Measurements from ENCODE around the gene GADD45A.

The GADD45A gene

GRCh38 chr1:67711158-67711854, 26.3 kb downstream of the GADD45A start:
- CTCF ChIA-PET: interaction anchor here (1.0 kb wide), 1 partner anchor 31 kb away, joined by 3 read pairs; no protein-coding TSS in a partner anchor
- TF ChIP-seq CTCF (conservative IDR thresholded peaks at IDR 0.05; ENCODE audit: low read depth): no peak
- peak overlapping the region; percentile 89 for H3K27ac ChIP-seq
- POLR2A ChIA-PET (ENCODE audit: low non-redundant PET): no interaction called here
- no peak for DNase-seq (ENCODE audit: low spot score)

- TF ChIP-seq CTCF (conservative IDR thresholded peaks at IDR 0.05; ENCODE audit: low read depth): no peak
- ChIA-PET POLR2A (ENCODE audit: low non-redundant PET) (no interaction called here), CTCF (interaction anchor here (1.0 kb wide), 1 partner anchor 31 kb away, joined by 3 read pairs; no protein-coding TSS in a partner anchor)
- no peak for DNase-seq (ENCODE audit: low spot score)
- peak overlapping the region; percentile 89 for H3K27ac ChIP-seq
These were observed 26.8 kb downstream of the GADD45A start for GRCh38 chr1:67711855-67712212.

GRCh38 chr1:67713057-67713846, 28.3 kb downstream of the GADD45A start:
- CTCF ChIA-PET: no interaction called here
- TF ChIP-seq CTCF (conservative IDR thresholded peaks at IDR 0.05; ENCODE audit: low read depth): no peak
- peak; percentile 85 for DNase-seq (ENCODE audit: low spot score)
- POLR2A ChIA-PET (ENCODE audit: low non-redundant PET): interaction anchor here (1.2 kb wide), 1 partner anchor 28 kb away, joined by 3 read pairs; the partner anchor contains the start of gene GADD45A
- H3K27ac ChIP-seq: peak overlapping the region; percentile 89

- ChIA-PET CTCF (no interaction called here), POLR2A (ENCODE audit: low non-redundant PET) (no interaction called here)
- H3K27ac ChIP-seq: peak overlapping the region; percentile 89
- no peak for DNase-seq (ENCODE audit: low spot score)
- TF ChIP-seq CTCF (conservative IDR thresholded peaks at IDR 0.05; ENCODE audit: low read depth): no peak
These were observed 30.8 kb downstream of the GADD45A start for GRCh38 chr1:67715819-67716218.

- POLR2A ChIA-PET (ENCODE audit: low non-redundant PET): no interaction called here
- no peak for TF ChIP-seq CTCF (conservative IDR thresholded peaks at IDR 0.05; ENCODE audit: low read depth)
- H3K27ac ChIP-seq: peak overlapping the region; percentile 89
- peak; percentile 48 for DNase-seq (ENCODE audit: low spot score)
- CTCF ChIA-PET: interaction anchor here (0.6 to 1.1 kb wide), 2 partner anchors 30 to 44 kb away, joined by 4 to 8 read pairs; no protein-coding TSS in a partner anchor
These were observed 31.8 kb downstream of the GADD45A start for GRCh38 chr1:67716800-67717199.

- CTCF ChIA-PET: interaction anchor here (0.6 to 1.1 kb wide), 2 partner anchors 43 to 159 kb away, joined by 3 to 4 read pairs; no protein-coding TSS in a partner anchor
- POLR2A ChIA-PET (ENCODE audit: low non-redundant PET): interaction anchor here (0.6 kb wide), 1 partner anchor 509 kb away, joined by 3 read pairs; no protein-coding TSS in a partner anchor
- H3K27ac ChIP-seq: no peak overlapping the region
- no peak for TF ChIP-seq CTCF (conservative IDR thresholded peaks at IDR 0.05; ENCODE audit: low read depth)
- no peak for DNase-seq (ENCODE audit: low spot score)
These were observed 32.9 kb downstream of the GADD45A start for GRCh38 chr1:67717876-67718275.
